Astrocyte of the hippocampus (primary cell): ENCODE measurements around the gene OCEL1.
"Not testable (repeated sequence)": the region's sequence is repeated elsewhere in the genome, so short reads cannot be mapped to it uniquely, and the experiment has no call there.

ENCODE experiments used
- DNase-seq: peaks from one replicate; pipeline ENCODE4 v3.0.0; 2011; ENCODE audit warnings: low read depth, low spot score

OCEL1 gene

DNA sequence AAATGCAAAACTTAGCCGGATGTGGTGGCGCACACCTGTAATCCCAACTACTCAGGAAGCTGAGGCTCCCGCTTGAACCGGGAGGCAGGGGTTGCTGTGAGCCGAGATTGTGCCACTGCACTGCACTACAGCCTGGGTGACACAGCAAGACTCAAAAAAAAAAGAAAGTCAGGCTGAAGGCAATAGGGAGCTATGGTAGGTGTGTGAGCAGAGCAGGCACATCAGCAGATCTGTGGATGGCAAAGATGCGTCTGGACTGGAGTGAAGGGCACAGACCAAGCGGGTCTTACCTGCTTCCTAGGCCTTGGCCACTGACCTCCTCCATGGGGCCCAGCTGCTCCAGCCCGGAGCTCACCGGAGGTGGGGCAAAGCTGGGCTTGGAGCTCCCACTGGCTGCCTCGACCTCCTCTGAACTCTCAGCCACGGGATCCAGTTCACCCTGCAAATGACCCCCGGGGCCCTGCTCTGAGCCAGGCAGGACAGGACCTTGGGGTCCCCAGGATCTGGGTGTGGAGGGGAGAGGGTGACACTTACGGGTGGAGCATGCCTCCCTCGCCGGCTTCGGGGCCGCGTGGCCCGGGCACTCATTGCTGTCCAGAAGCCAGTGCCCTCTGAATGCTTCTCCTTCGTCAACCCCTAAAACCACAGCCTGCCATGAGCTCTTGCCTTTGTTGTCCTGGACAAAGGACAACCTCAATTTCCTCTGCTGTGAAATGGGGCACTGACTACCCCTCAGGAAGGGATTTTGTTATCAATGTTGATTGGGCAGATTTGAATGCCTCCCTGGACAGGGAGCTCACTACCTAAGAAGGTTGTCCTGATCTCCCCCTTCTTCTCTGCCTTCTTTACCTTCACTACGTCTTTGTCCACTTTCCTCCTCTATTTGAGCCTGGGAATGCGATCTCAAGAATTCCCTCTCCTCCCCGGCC is 38.0 kb downstream of the OCEL1 start:
- no peak for DNase-seq

DNA sequence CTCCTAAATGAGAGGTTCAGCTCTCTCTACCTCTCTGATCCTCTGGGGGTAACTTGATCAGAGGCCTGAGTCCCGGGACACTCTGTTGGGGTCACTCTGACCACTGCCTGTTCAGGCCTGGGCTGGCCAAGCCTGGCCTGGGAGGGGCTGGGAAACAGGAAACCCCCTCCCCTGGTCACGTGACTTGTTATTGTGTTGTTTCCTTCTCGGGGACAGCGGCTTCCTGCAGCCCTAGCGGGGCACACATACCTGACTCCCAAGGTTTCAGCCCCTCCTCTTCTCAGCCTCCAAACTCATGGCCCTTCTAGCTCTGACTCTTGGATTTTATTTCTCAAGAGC is 38.6 kb downstream of the OCEL1 start, which contains the start of gene USHBP1:
TSS of gene USHBP1 (minus strand) at position 105 of the 339 bp plus-strand sequence. CDS start 446 bp downstream, outside the sequence.
- no peak for DNase-seq

DNA sequence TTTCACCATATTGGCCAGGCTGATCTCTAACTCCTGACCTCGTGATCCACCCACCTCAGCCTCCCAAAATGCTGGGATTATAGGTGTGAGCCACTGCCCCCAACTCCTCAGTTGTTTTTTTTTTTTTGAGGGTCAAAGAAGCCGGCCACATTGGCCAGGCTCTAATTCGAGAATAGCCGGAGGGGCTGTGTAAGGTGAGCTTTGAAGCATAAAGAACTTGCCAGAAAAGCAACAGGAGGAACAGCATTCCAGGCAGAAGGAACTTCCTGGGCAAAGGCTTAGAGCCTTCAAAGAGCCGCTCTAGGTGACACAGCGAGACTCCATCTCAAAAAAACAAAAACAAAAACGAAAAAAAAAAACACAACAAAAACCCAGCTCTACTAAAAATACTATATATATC is 40.0 kb downstream of the OCEL1 start:
- no peak for DNase-seq

DNA sequence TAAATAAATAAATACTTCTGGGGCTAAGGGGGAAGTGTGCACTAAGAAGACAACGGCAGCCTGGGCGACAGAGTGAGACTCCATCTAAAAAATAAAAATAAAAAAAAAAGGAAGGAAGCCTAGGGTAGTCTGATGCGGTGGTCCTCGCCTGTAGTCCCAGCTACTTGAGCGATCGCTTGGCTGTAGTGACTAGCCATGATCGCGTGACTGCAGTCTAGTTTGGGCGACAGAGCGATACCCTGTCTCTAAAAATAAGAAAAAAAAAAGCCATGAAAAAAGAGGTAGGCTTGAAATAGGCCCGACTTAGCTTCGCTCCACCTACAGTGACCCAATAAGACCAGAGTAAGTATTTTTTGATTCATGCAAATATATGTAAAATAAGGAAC is 40.6 kb downstream of the OCEL1 start:
- no peak for DNase-seq

DNA sequence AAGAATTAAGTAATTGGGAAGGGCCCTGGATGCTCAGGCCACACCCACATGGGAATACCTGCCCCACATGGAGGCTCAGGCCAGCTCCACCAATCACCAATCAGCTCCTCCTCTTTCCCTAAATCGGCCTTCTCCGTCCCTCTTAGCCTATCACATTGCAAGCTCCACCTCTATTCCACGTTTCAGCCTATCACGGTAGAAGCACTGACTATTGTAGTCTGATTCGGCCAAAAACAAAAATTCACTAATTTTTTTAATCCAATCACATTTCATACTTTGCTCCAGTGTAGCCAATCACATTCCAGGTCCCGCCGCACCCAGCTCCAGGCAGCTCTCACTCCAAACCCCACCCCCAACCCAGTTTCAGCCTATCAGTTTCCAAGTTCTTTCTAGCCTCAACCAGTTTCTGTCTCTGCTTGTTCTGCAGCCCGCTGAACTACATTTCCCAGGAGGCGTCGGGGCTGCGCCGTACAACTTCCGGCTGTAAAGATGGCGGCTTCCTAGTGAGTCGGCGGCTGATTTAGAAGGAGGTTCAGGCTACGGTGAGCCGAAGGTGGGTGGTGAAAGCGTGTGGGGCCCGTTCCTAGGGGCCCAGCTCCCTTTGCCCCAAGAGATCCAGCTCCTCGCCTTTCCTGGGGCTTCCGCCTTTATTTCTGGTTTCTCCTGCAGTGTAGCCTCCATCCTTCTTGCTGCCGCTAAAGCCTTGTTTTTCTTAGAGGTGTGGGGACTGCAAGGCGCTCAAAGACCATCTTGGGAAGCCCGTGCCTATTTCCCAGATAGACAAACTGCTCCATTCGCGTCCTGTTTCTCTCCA is 41.2 kb downstream of the OCEL1 start, which contains the start of gene BABAM1:
TSS of gene BABAM1 (plus strand) at position 469 of the 814 bp plus-strand sequence. CDS start 1,364 bp downstream, outside the sequence.
- DNase-seq, result peak; percentile 99

DNA sequence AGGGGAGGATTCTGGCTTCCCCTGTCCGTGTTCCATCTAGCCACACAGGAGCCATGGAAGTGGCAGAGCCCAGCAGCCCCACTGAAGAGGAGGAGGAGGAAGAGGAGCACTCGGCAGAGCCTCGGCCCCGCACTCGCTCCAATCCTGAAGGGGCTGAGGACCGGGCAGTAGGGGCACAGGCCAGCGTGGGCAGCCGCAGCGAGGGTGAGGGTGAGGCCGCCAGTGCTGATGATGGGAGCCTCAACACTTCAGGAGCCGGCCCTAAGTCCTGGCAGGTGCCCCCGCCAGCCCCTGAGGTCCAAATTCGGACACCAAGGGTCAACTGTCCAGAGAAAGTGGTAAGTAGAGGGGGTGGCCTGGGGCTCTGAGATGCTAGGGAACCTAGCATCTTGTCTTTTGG is 42.7 kb downstream of the OCEL1 start:
- DNase-seq, result no peak

DNA sequence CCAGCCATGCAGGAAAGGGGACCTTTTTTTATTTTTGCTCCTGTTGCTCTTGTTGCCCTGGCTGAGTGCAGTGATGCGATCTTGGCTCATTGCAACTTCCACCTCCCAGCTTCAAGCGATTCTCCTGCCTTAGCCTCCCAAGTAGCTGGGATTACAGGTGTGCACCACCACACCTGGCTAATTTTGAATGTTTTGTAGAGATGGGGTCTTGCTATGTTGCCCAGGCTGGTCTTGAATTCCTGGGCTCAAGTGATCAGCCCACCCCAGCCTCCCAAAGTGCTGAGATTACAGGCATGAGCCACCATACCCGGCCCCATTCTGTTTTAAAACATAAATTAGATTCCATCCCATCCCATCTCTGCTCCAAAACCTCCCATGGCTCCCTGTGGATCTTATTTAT is 48.9 kb downstream of the OCEL1 start:
- not testable (repeated sequence) for DNase-seq

DNA sequence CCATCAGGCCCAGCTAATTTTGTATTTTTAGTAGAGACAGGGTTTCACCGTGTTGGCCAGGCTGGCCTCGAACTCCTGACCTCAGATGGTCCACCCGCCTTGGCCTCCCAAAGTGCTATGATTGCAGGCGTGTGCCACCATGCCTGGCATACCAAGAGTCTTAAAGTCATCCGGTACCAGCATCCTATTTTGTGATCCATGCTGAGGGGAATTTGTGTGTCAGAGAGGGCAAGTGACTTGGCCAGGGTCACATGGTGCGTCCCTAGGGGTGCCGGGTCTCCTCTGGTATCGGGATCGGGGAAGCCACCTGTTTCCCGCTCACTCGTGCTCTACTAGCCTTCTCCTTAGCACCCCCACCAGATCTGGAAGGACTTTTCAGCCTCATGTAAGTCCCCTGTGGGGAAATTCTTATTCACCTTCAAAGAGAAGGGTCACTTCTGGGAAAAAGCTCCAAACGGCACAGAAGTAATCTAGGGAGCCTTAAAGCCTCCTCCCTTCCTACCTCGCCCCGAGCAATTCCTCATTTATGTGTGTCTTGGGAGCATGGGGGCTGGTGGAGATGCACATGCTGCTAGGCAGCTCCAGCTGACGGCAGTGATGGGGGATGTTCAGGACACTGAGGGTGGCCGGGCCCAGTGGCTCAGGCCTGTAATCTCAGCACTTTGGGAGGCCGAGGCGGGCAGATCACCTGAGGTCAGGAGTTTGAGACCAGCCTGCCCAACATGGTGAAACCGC is 49.6 kb downstream of the OCEL1 start:
- DNase-seq, result no peak
